GM23338 (cell line): Measurements from ENCODE around the gene DHRSX. TPM values are rescaled to one million over a fixed set of nuclear protein-coding genes. Genes with fewer than 3 reads are reported as not detected.

Source experiments
- ATAC-seq: fragments of 200-7000 bp; cut with Tn5 transposase; 3 replicates; pipeline ENCODE4 v1.9.1; 2020
- DNase-seq: peaks from one replicate; pipeline ENCODE4 v3.0.0-alpha.2; 2015; ENCODE audit warnings: low spot score
- H2AFZ ChIP-seq: fragments of 200-600 bp; sonication (generic); 2 replicates; pipeline ENCODE4 v1.8.0; 2016; ENCODE audit warnings: antibody characterized with exemption, mild to moderate bottlenecking, moderate library complexity
- H3F3A ChIP-seq: fragments of 200-600 bp; sonication (generic); replicated peaks from 2 replicates; pipeline ENCODE4 v1.8.0; 2017; ENCODE audit warnings: antibody characterized with exemption, mixed run types, low read depth
- H3K27ac ChIP-seq: fragments of 200-600 bp; sonication (generic); 2 replicates; pipeline ENCODE4 v1.6.1; 2016; ENCODE audit warnings: low read depth
- H3K27me3 ChIP-seq: fragments of 200-600 bp; sonication (generic); 2 replicates; pipeline ENCODE4 v1.8.0; 2016; ENCODE audit warnings: mild to moderate bottlenecking, mixed run types, moderate library complexity; ENCODE audit not compliant: insufficient read depth
- H3K36me3 ChIP-seq: fragments of 200-600 bp; sonication (generic); 2 replicates; pipeline ENCODE4 v1.8.0; 2016; ENCODE audit warnings: mild to moderate bottlenecking; ENCODE audit not compliant: insufficient read depth
- H3K4me1 ChIP-seq: fragments of 200-600 bp; sonication (generic); 2 replicates; pipeline ENCODE4 v1.8.0; 2016; ENCODE audit warnings: mild to moderate bottlenecking, moderate library complexity; ENCODE audit not compliant: insufficient read depth
- H3K4me2 ChIP-seq: fragments of 200-600 bp; sonication (generic); 2 replicates; pipeline ENCODE4 v1.7.1; 2017; ENCODE audit warnings: mixed run types
- H3K4me3 ChIP-seq: fragments of 200-600 bp; sonication (generic); 2 replicates; pipeline ENCODE4 v1.6.1; 2016; ENCODE audit warnings: mixed run types
- H3K79me2 ChIP-seq: fragments of 200-600 bp; sonication (generic); replicated peaks from 2 replicates; pipeline ENCODE4 v1.8.0; 2017; ENCODE audit warnings: mild to moderate bottlenecking; ENCODE audit not compliant: insufficient read depth
- H3K9me2 ChIP-seq: fragments of 200-600 bp; sonication (generic); 2 replicates; pipeline ENCODE4 v1.8.0; 2017; ENCODE audit not compliant: insufficient read depth
- H4K20me1 ChIP-seq: fragments of 200-600 bp; sonication (generic); replicated peaks from 2 replicates; pipeline ENCODE4 v1.8.0; 2017; ENCODE audit warnings: mild to moderate bottlenecking; ENCODE audit not compliant: insufficient read depth
- H3K27ac Mint-ChIP-seq: 2 replicates; pipeline ENCODE4 v1.8.0; 2020; ENCODE audit warnings: inconsistent platforms, mild to moderate bottlenecking, moderate library complexity, mixed read lengths
- H3K27me3 Mint-ChIP-seq: 3 replicates; pipeline ENCODE4 v1.8.0; 2022; ENCODE audit warnings: low read depth, mild to moderate bottlenecking, moderate library complexity, mixed read lengths, inconsistent platforms; ENCODE audit not compliant: insufficient read depth, poor library complexity
- H3K36me3 Mint-ChIP-seq: 3 replicates; pipeline ENCODE4 v1.8.0; 2021; ENCODE audit warnings: low read depth, mild to moderate bottlenecking, inconsistent platforms, moderate library complexity, mixed read lengths
- H3K4me1 Mint-ChIP-seq: 3 replicates; pipeline ENCODE4 v1.8.0; 2020; ENCODE audit warnings: mild to moderate bottlenecking, inconsistent platforms, mixed read lengths
- H3K4me3 Mint-ChIP-seq: 3 replicates; pipeline ENCODE4 v1.8.0; 2021; ENCODE audit warnings: moderate library complexity, mild to moderate bottlenecking, inconsistent platforms, mixed read lengths
- H3K9me3 Mint-ChIP-seq: 3 replicates; pipeline ENCODE4 v1.8.0; 2020; ENCODE audit warnings: moderate library complexity, mild to moderate bottlenecking, inconsistent platforms, mixed read lengths
- CREB1 ChIP-seq: fragments of 250-450 bp; sonication (Bioruptor Pico); IDR thresholded peaks from 2 replicates; pipeline ENCODE4 v1.5.0; 2020; ENCODE audit warnings: low read depth, mild to moderate bottlenecking, moderate library complexity
- CTCF ChIP-seq, 2 experiments: fragments of 200-600 bp in 1 of 2; sonication (generic) in 1 of 2; conservative IDR thresholded peaks; 2 replicates each; pipeline versions ENCODE4 v1.5.1 to v1.6.1; 2016 to 2017; ENCODE audit warnings: antibody characterized with exemption in 2 of 2, low read depth in 2 of 2, mild to moderate bottlenecking in 2 of 2, moderate library complexity in 1 of 2
- EZH2 ChIP-seq: fragments of 200-600 bp; sonication (generic); IDR thresholded peaks from one replicate; pipeline ENCODE4 v1.8.0; 2017; ENCODE audit warnings: antibody characterized with exemption, mild to moderate bottlenecking, low read depth; ENCODE audit not compliant: unreplicated experiment
- EZH2phosphoT487 ChIP-seq: fragments of 200-600 bp; sonication (generic); IDR thresholded peaks from one replicate; pipeline ENCODE4 v1.8.1; 2018; ENCODE audit warnings: antibody characterized with exemption; ENCODE audit not compliant: unreplicated experiment
- JUNB ChIP-seq: IDR thresholded peaks from one replicate; pipeline ENCODE4 v1.6.1; 2016; ENCODE audit warnings: antibody characterized with exemption; ENCODE audit not compliant: unreplicated experiment
- NANOG ChIP-seq: IDR thresholded peaks from 2 replicates; pipeline ENCODE4 v1.6.1; 2016; ENCODE audit warnings: antibody characterized with exemption, borderline replicate concordance
- POLR2AphosphoS5 ChIP-seq: IDR thresholded peaks from 2 replicates; pipeline ENCODE4 v1.6.1; 2016; ENCODE audit warnings: antibody characterized with exemption, low read depth
- REST ChIP-seq: IDR thresholded peaks from one replicate; pipeline ENCODE4 v1.6.1; 2018; ENCODE audit warnings: antibody characterized with exemption; ENCODE audit not compliant: unreplicated experiment
- STAT1 ChIP-seq: IDR thresholded peaks from one replicate; pipeline ENCODE4 v1.6.1; 2016; ENCODE audit warnings: antibody characterized with exemption; ENCODE audit not compliant: unreplicated experiment
- ZNF114 ChIP-seq: fragments of 250-450 bp; sonication (Bioruptor Pico); IDR thresholded peaks from 2 replicates; pipeline ENCODE4 v1.5.0; 2020; ENCODE audit warnings: mild to moderate bottlenecking, moderate library complexity
- ZNF331 ChIP-seq: fragments of 250-450 bp; sonication (Bioruptor Pico); IDR thresholded peaks from 2 replicates; pipeline ENCODE4 v1.5.0; 2020; ENCODE audit warnings: low read depth, mild to moderate bottlenecking, moderate library complexity
- polyA plus RNA-seq: library from polyadenylated mRNA; unstranded; fragments of >200 nt; fragmentation: Nextera tagmentation; extraction: Ambion mirVana; gene quantifications from 2 replicates; pipeline ENCODE4 v1.2.1, GENCODE V29; 2016
- total RNA-seq: library from RNA; depleted of rRNA; stranded (reverse); fragments of >200 nt; shearing (Covaris generic); gene quantifications from 2 replicates; pipeline ENCODE4 v1.2.3, GENCODE V29; 2014
- TF ChIP-seq, protein P1 (sequence below): fragments of 250-450 bp; sonication (Bioruptor Pico); IDR thresholded peaks from 2 replicates; pipeline ENCODE4 v1.5.0; 2020; ENCODE audit warnings: mild to moderate bottlenecking, moderate library complexity
- TF ChIP-seq, protein P2 (sequence below): IDR thresholded peaks from 2 replicates; pipeline ENCODE4 v1.6.1; 2016; ENCODE audit warnings: antibody characterized with exemption

Gene DHRSX
- total and polyA plus RNA-seq, 2 experiments from 2014 or later, result 33.9 to 43.0 TPM

DNA sequence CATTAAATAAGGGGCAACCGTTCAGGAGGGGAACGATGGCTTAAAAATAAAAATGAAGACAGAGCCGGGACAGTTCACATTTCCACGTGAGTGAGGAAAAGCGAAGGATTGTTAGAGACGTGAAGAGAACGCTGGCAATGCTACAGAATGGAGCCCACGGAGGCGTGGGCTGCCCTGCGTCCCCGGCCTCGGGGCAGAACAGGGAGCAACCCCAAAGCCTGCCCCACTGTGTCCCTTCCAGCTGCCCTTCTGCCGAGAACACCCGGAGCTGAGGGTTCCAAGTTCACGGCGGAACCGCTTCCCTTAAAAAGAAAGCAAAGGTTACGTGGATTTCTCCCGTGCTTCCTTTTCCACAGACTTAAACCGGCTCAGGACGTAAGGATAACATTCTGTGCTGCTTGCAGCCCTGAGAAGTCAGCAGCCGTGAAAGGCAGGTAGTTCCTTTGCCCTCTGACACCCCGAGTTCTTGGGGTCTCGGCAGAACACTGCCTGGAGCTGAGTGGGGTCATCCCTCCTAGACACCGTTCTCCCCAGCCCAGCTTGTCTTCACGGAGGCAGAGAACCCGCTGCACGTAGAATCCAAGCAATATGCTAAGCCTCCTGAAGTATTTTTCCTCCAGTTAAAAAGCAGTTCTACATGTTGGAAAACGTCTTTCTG is 14.2 kb downstream of the DHRSX start:
- Histone ChIP-seq H3K27ac (peak overlapping the region; percentile 85), H3K79me2 (peaks cover 68% of the 10 kb centered on the region), H3K27me3 (no peaks in the 10 kb centered on the region), H3K36me3 (no peaks in the 10 kb centered on the region), H3K4me1 (peaks cover 15% of the 10 kb centered on the region), H3F3A (peaks cover 12% of the 10 kb centered on the region; the same call in 1 of the 2 replicates), H3K4me2 (no peak overlapping the region), H4K20me1 (no peaks in the 10 kb centered on the region; the same call in 1 of the 2 replicates), H3K4me3 (no peak overlapping the region), H3K9me2 (no peaks in the 10 kb centered on the region), H2AFZ (no peak overlapping the region)
- TF ChIP-seq STAT1 (no peak), REST (no peak), ZNF114 (CRISPR knock-in tag) (no peak), NANOG (no peak), ZNF331 (CRISPR knock-in tag) (no peak), EZH2 (no peak), POLR2AphosphoS5 (no peak), CTCF (conservative IDR thresholded peaks at IDR 0.05; ENCODE audit: low read depth in 2 of 2) (no peak), EZH2phosphoT487 (no peak), JUNB (no peak), CREB1 (CRISPR knock-in tag) (no peak)
- TF ChIP-seq, protein P1, sequence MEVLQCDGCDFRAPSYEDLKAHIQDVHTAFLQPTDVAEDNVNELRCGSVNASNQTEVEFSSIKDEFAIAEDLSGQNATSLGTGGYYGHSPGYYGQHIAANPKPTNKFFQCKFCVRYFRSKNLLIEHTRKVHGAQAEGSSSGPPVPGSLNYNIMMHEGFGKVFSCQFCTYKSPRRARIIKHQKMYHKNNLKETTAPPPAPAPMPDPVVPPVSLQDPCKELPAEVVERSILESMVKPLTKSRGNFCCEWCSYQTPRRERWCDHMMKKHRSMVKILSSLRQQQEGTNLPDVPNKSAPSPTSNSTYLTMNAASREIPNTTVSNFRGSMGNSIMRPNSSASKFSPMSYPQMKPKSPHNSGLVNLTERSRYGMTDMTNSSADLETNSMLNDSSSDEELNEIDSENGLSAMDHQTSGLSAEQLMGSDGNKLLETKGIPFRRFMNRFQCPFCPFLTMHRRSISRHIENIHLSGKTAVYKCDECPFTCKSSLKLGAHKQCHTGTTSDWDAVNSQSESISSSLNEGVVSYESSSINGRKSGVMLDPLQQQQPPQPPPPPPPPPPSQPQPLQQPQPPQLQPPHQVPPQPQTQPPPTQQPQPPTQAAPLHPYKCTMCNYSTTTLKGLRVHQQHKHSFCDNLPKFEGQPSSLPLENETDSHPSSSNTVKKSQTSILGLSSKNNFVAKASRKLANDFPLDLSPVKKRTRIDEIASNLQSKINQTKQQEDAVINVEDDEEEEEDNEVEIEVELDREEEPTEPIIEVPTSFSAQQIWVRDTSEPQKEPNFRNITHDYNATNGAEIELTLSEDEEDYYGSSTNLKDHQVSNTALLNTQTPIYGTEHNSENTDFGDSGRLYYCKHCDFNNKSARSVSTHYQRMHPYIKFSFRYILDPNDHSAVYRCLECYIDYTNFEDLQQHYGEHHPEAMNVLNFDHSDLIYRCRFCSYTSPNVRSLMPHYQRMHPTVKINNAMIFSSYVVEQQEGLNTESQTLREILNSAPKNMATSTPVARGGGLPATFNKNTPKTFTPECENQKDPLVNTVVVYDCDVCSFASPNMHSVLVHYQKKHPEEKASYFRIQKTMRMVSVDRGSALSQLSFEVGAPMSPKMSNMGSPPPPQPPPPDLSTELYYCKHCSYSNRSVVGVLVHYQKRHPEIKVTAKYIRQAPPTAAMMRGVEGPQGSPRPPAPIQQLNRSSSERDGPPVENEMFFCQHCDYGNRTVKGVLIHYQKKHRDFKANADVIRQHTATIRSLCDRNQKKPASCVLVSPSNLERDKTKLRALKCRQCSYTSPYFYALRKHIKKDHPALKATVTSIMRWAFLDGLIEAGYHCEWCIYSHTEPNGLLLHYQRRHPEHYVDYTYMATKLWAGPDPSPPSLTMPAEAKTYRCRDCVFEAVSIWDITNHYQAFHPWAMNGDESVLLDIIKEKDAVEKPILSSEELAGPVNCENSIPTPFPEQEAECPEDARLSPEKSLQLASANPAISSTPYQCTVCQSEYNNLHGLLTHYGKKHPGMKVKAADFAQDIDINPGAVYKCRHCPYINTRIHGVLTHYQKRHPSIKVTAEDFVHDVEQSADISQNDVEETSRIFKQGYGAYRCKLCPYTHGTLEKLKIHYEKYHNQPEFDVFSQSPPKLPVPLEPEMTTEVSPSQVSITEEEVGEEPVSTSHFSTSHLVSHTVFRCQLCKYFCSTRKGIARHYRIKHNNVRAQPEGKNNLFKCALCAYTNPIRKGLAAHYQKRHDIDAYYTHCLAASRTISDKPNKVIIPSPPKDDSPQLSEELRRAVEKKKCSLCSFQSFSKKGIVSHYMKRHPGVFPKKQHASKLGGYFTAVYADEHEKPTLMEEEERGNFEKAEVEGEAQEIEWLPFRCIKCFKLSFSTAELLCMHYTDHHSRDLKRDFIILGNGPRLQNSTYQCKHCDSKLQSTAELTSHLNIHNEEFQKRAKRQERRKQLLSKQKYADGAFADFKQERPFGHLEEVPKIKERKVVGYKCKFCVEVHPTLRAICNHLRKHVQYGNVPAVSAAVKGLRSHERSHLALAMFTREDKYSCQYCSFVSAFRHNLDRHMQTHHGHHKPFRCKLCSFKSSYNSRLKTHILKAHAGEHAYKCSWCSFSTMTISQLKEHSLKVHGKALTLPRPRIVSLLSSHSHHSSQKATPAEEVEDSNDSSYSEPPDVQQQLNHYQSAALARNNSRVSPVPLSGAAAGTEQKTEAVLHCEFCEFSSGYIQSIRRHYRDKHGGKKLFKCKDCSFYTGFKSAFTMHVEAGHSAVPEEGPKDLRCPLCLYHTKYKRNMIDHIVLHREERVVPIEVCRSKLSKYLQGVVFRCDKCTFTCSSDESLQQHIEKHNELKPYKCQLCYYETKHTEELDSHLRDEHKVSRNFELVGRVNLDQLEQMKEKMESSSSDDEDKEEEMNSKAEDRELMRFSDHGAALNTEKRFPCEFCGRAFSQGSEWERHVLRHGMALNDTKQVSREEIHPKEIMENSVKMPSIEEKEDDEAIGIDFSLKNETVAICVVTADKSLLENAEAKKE, result no peak
- TF ChIP-seq, protein P2, sequence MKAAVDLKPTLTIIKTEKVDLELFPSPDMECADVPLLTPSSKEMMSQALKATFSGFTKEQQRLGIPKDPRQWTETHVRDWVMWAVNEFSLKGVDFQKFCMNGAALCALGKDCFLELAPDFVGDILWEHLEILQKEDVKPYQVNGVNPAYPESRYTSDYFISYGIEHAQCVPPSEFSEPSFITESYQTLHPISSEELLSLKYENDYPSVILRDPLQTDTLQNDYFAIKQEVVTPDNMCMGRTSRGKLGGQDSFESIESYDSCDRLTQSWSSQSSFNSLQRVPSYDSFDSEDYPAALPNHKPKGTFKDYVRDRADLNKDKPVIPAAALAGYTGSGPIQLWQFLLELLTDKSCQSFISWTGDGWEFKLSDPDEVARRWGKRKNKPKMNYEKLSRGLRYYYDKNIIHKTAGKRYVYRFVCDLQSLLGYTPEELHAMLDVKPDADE, result no peak
- Mint-ChIP-seq H3K27me3 (peaks cover 19% of the 10 kb centered on the region), H3K4me1 (peaks cover 33% of the 10 kb centered on the region), H3K27ac (peak overlapping the region; percentile 48), H3K9me3 (no peaks in the 10 kb centered on the region; the same call in 2 of the 3 replicates), H3K36me3 (peaks cover 57% of the 10 kb centered on the region), H3K4me3 (no peak overlapping the region)
- DNase-seq (no peak), ATAC-seq (no peak)
